ENCODE results near the gene RPS6KC1. TPM values are rescaled to one million over a fixed set of nuclear protein-coding genes. Genes with fewer than 3 reads are reported as not detected.

RPS6KC1 gene
- total RNA-seq, 4 donors from 2014 or later, result 13.5 to 29.7 (median 22.2) TPM

- no peaks in the 10 kb centered on the region for H3K4me1 ChIP-seq
- H3K27ac ChIP-seq, result no peak overlapping the region
- DNase-seq, result no peak
- H3K27me3 ChIP-seq, result no peaks in the 10 kb centered on the region
- no peak for TF ChIP-seq POLR2A (IDR thresholded peaks at IDR 0.05)
- TF ChIP-seq, protein P1, sequence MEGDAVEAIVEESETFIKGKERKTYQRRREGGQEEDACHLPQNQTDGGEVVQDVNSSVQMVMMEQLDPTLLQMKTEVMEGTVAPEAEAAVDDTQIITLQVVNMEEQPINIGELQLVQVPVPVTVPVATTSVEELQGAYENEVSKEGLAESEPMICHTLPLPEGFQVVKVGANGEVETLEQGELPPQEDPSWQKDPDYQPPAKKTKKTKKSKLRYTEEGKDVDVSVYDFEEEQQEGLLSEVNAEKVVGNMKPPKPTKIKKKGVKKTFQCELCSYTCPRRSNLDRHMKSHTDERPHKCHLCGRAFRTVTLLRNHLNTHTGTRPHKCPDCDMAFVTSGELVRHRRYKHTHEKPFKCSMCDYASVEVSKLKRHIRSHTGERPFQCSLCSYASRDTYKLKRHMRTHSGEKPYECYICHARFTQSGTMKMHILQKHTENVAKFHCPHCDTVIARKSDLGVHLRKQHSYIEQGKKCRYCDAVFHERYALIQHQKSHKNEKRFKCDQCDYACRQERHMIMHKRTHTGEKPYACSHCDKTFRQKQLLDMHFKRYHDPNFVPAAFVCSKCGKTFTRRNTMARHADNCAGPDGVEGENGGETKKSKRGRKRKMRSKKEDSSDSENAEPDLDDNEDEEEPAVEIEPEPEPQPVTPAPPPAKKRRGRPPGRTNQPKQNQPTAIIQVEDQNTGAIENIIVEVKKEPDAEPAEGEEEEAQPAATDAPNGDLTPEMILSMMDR (IDR thresholded peaks at IDR 0.05), result no peak
- H3K4me3 ChIP-seq, result no peak overlapping the region
- H3K9me3 ChIP-seq, result no peaks in the 10 kb centered on the region
- H3K36me3 ChIP-seq, result no peaks in the 10 kb centered on the region
These were observed 111.3 kb downstream of the RPS6KC1 start for GRCh38 chr1:213162338-213162737.

GRCh38 chr1:213162862-213163261 is 111.8 kb downstream of the RPS6KC1 start:
- Histone ChIP-seq H3K27ac (no peak overlapping the region), H3K4me3 (no peak overlapping the region), H3K4me1 (no peaks in the 10 kb centered on the region), H3K27me3 (no peaks in the 10 kb centered on the region), H3K36me3 (no peaks in the 10 kb centered on the region), H3K9me3 (no peaks in the 10 kb centered on the region)
- no peak for DNase-seq
- TF ChIP-seq, protein P1 (IDR thresholded peaks at IDR 0.05), result no peak
- TF ChIP-seq POLR2A (IDR thresholded peaks at IDR 0.05), result no peak

GRCh38 chr1:213163278-213163711 is 112.3 kb downstream of the RPS6KC1 start:
- Histone ChIP-seq H3K27me3 (no peaks in the 10 kb centered on the region), H3K4me1 (no peaks in the 10 kb centered on the region), H3K4me3 (no peak overlapping the region), H3K9me3 (no peaks in the 10 kb centered on the region), H3K36me3 (no peaks in the 10 kb centered on the region), H3K27ac (no peak overlapping the region)
- TF ChIP-seq, protein P1 (IDR thresholded peaks at IDR 0.05), result no peak
- TF ChIP-seq POLR2A (IDR thresholded peaks at IDR 0.05), result no peak
- no peak for DNase-seq

GRCh38 chr1:213164561-213164960 is 113.5 kb downstream of the RPS6KC1 start:
- Histone ChIP-seq H3K4me3 (no peak overlapping the region), H3K4me1 (no peaks in the 10 kb centered on the region), H3K27ac (no peak overlapping the region), H3K9me3 (no peaks in the 10 kb centered on the region), H3K36me3 (no peaks in the 10 kb centered on the region), H3K27me3 (no peaks in the 10 kb centered on the region)
- TF ChIP-seq, protein P1 (IDR thresholded peaks at IDR 0.05), result no peak
- TF ChIP-seq POLR2A (IDR thresholded peaks at IDR 0.05), result no peak
- DNase-seq, result no peak

DNA sequence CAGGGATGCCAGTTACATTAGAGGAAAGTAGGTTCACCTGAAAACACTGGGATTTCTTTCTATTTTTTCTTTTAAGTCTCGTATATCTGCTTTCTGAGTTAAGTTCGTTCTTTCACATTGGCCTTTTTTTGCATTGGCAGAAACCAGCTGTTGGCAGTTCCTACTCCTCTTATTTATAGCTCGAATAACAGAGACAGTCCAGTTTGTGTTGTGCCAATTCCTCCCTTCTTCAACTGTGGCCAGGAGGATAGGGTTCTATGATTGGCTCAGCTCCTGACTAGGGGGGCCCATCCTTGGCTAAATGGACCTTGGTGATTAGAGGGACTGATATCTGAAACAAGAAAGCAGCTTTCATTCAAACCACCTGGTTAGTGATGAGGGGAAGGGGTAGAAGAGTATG is 115.8 kb downstream of the RPS6KC1 start:
- no peak for DNase-seq
- no peak overlapping the region for H3K4me3 ChIP-seq
- no peaks in the 10 kb centered on the region for H3K9me3 ChIP-seq
- H3K27ac ChIP-seq, result no peak overlapping the region
- no peaks in the 10 kb centered on the region for H3K4me1 ChIP-seq
- no peak for TF ChIP-seq POLR2A (IDR thresholded peaks at IDR 0.05)
- TF ChIP-seq, protein P1 (IDR thresholded peaks at IDR 0.05), result no peak
- H3K36me3 ChIP-seq, result no peaks in the 10 kb centered on the region
- H3K27me3 ChIP-seq, result no peaks in the 10 kb centered on the region

- Histone ChIP-seq H3K4me1 (no peaks in the 10 kb centered on the region), H3K4me3 (no peak overlapping the region), H3K9me3 (no peaks in the 10 kb centered on the region), H3K36me3 (peaks cover 0 to 5% (median 0%) of the 10 kb centered on the region in 3 donors), H3K27ac (no peak overlapping the region), H3K27me3 (no peaks in the 10 kb centered on the region)
- no peak for TF ChIP-seq POLR2A (IDR thresholded peaks at IDR 0.05)
- TF ChIP-seq, protein P1 (IDR thresholded peaks at IDR 0.05), result no peak
- DNase-seq, result no peak
These were observed 120.7 kb downstream of the RPS6KC1 start for GRCh38 chr1:213171711-213172110.

Measured in Peyer's patch (tissue), 4 donors.